OCI-LY1 (cell line): ENCODE results near the gene PARD3B.

Experiments
- H2AFZ ChIP-seq: fragments of 200-600 bp; sonication (generic), shearing (Covaris generic); 2 replicates; pipeline ENCODE4 v1.6.0; 2014; ENCODE audit warnings: antibody characterized with exemption, mild to moderate bottlenecking, low read length
- H3F3A ChIP-seq: fragments of 200-600 bp; sonication (generic), shearing (Covaris generic); 2 replicates; pipeline ENCODE4 v1.6.0; 2014; ENCODE audit warnings: mild to moderate bottlenecking, antibody characterized with exemption, low read length, moderate library complexity; ENCODE audit not compliant: insufficient read depth
- H3K27ac ChIP-seq: fragments of 200-600 bp; sonication (generic); 2 replicates; pipeline ENCODE4 v1.5.1; 2014; ENCODE audit warnings: low read length, mixed run types, mild to moderate bottlenecking, low read depth; ENCODE audit not compliant: poor library complexity, severe bottlenecking
- H3K27me3 ChIP-seq: fragments of 200-600 bp; sonication (generic); 2 replicates; pipeline ENCODE4 v1.6.0; 2014; ENCODE audit warnings: antibody characterized with exemption, mild to moderate bottlenecking, low read length, moderate library complexity; ENCODE audit not compliant: insufficient read depth
- H3K36me3 ChIP-seq: fragments of 200-600 bp; sonication (generic); 2 replicates; pipeline ENCODE4 v1.6.1; 2014; ENCODE audit warnings: mild to moderate bottlenecking, antibody characterized with exemption, low read length, moderate library complexity, mixed read lengths; ENCODE audit not compliant: insufficient read depth
- H3K4me1 ChIP-seq: fragments of 200-600 bp; sonication (generic); 2 replicates; pipeline ENCODE4 v1.5.1; 2014; ENCODE audit warnings: mild to moderate bottlenecking, low read length, moderate library complexity; ENCODE audit not compliant: insufficient read depth, severe bottlenecking
- H3K4me2 ChIP-seq: fragments of 200-600 bp; sonication (generic), shearing (Covaris generic); 2 replicates; pipeline ENCODE4 v1.6.1; 2014; ENCODE audit warnings: low read length
- H3K4me3 ChIP-seq: fragments of 200-600 bp; sonication (generic); 2 replicates; pipeline ENCODE4 v1.5.1; 2014; ENCODE audit warnings: low read length, low read depth, mild to moderate bottlenecking, mixed read lengths; ENCODE audit not compliant: poor library complexity, severe bottlenecking
- H3K79me2 ChIP-seq: fragments of 200-600 bp; shearing (Covaris generic); 2 replicates; pipeline ENCODE4 v1.6.1; 2016; ENCODE audit warnings: mixed run types, low read length, mixed read lengths; ENCODE audit not compliant: insufficient read depth
- H3K9ac ChIP-seq: fragments of 200-600 bp; sonication (generic), shearing (Covaris generic); 2 replicates; pipeline ENCODE4 v1.6.1; 2014; ENCODE audit warnings: mild to moderate bottlenecking, low read length, mixed read lengths
- H3K9me2 ChIP-seq: fragments of 200-600 bp; sonication (generic), shearing (Covaris generic); 2 replicates; pipeline ENCODE4 v1.6.1; 2014; ENCODE audit warnings: low read depth, mild to moderate bottlenecking, low read length, mixed read lengths
- H3K9me3 ChIP-seq: fragments of 200-600 bp; shearing (Covaris generic); 2 replicates; pipeline ENCODE4 v1.6.1; 2014; ENCODE audit warnings: low read length, mixed read lengths
- H4K20me1 ChIP-seq: fragments of 200-600 bp; sonication (generic), shearing (Covaris generic); 2 replicates; pipeline ENCODE4 v1.6.0; 2016; ENCODE audit warnings: mild to moderate bottlenecking, low read length; ENCODE audit not compliant: insufficient read depth
- CTCF ChIP-seq: fragments of 200-600 bp; sonication (generic), shearing (Covaris generic); IDR thresholded peaks from 2 replicates; pipeline ENCODE4 v1.5.1; 2017; ENCODE audit warnings: mild to moderate bottlenecking, antibody characterized with exemption, low read length, moderate library complexity, mixed read lengths
- EZH2 ChIP-seq: fragments of 200-600 bp; sonication (generic), shearing (Covaris generic); IDR thresholded peaks from 2 replicates; pipeline ENCODE4 v1.8.0; 2017; ENCODE audit warnings: borderline replicate concordance, mixed run types, mild to moderate bottlenecking, antibody characterized with exemption, low read length, moderate library complexity, mixed read lengths

PARD3B gene

DNA sequence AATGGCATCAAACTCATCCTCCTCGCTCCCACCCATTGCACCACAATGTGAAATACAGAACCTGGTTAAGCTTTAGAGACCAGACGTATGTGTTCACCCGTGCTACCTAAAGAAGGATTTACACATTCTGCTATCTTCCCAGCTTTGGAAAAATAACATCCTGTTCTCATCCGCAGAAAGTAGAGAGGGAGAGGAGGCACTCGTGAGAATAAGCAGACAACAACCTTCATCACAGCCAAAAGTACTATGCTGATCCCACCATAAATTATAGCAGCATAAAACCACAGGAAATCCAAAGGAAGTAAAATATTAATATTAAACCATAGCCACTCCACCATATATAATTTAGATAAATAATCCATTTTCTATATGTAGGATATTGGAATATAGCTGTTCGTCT is 1025.4 kb downstream of the PARD3B start:
- no peaks in the 10 kb centered on the region for H3K79me2 ChIP-seq
- H3K4me1 ChIP-seq = no peaks in the 10 kb centered on the region
- H3K9me3 ChIP-seq = no peaks in the 10 kb centered on the region
- no peaks in the 10 kb centered on the region for H4K20me1 ChIP-seq
- H3K27me3 ChIP-seq = no peaks in the 10 kb centered on the region
- H3K4me3 ChIP-seq = no peak overlapping the region
- H3K36me3 ChIP-seq = no peaks in the 10 kb centered on the region
- no peak overlapping the region for H2AFZ ChIP-seq
- H3K4me2 ChIP-seq = no peak overlapping the region
- no peaks in the 10 kb centered on the region for H3K9me2 ChIP-seq
- no peak overlapping the region for H3K27ac ChIP-seq
- no peaks in the 10 kb centered on the region for H3F3A ChIP-seq
- TF ChIP-seq EZH2 (no peak), CTCF (no peak)
- H3K9ac ChIP-seq = no peak overlapping the region

- no peak overlapping the region for H3K9ac ChIP-seq
- H3K36me3 ChIP-seq = no peaks in the 10 kb centered on the region
- H3K79me2 ChIP-seq = no peaks in the 10 kb centered on the region
- H3K9me3 ChIP-seq = no peaks in the 10 kb centered on the region
- no peak overlapping the region for H3K4me3 ChIP-seq
- no peak overlapping the region for H3K4me2 ChIP-seq
- H3F3A ChIP-seq = no peaks in the 10 kb centered on the region
- no peaks in the 10 kb centered on the region for H3K9me2 ChIP-seq
- no peaks in the 10 kb centered on the region for H3K4me1 ChIP-seq
- no peaks in the 10 kb centered on the region for H4K20me1 ChIP-seq
- H3K27me3 ChIP-seq = no peaks in the 10 kb centered on the region
- TF ChIP-seq CTCF (no peak), EZH2 (no peak)
- H2AFZ ChIP-seq = no peak overlapping the region
- H3K27ac ChIP-seq = no peak overlapping the region
These were observed 1026.2 kb downstream of the PARD3B start for GRCh38 chr2:205571360-205571959.

- no peaks in the 10 kb centered on the region for H3K79me2 ChIP-seq
- H3K9me3 ChIP-seq = no peaks in the 10 kb centered on the region
- H3K27ac ChIP-seq = no peak overlapping the region
- H3K27me3 ChIP-seq = no peaks in the 10 kb centered on the region
- no peak overlapping the region for H3K4me3 ChIP-seq
- no peaks in the 10 kb centered on the region for H3K4me1 ChIP-seq
- no peaks in the 10 kb centered on the region for H3K9me2 ChIP-seq
- TF ChIP-seq EZH2 = no peak
- no peak for TF ChIP-seq CTCF
- H3K36me3 ChIP-seq = no peaks in the 10 kb centered on the region
- H3K9ac ChIP-seq = no peak overlapping the region
- H2AFZ ChIP-seq = no peak overlapping the region
- H3K4me2 ChIP-seq = no peak overlapping the region
- H3F3A ChIP-seq = no peaks in the 10 kb centered on the region
- H4K20me1 ChIP-seq = no peaks in the 10 kb centered on the region
These were observed 1028.7 kb downstream of the PARD3B start for GRCh38 chr2:205574001-205574400.
